Vagina (tissue), 2 donors: Measurements from ENCODE around the gene B3GALT2.
"Not testable (repeated sequence)": the region's sequence is repeated elsewhere in the genome, so short reads cannot be mapped to it uniquely, and the experiment has no call there.

ENCODE experiments used
- POLR2AphosphoS5 ChIP-seq, 2 donors: sonication (generic); formaldehyde crosslinking; IDR thresholded peaks; one replicate each; pipeline ENCODE4 v1.9.0; 2017; ENCODE audit warnings: antibody characterized with exemption in 2 of 2, mild to moderate bottlenecking in 2 of 2, low read depth in 1 of 2; ENCODE audit not compliant: insufficient read depth in 1 of 2
- TF ChIP-seq, protein P1 (sequence below), 3 experiments: fragments of 450-650 bp in 2 of 3; fragments of 200-600 bp in 1 of 3; sonication (generic) in 1 of 3; IDR thresholded peaks; one replicate each; pipeline ENCODE4 v1.5.1; 2017 to 2019; ENCODE audit warnings: antibody characterized with exemption in 3 of 3, mild to moderate bottlenecking in 2 of 3, moderate library complexity in 2 of 3

DNA sequence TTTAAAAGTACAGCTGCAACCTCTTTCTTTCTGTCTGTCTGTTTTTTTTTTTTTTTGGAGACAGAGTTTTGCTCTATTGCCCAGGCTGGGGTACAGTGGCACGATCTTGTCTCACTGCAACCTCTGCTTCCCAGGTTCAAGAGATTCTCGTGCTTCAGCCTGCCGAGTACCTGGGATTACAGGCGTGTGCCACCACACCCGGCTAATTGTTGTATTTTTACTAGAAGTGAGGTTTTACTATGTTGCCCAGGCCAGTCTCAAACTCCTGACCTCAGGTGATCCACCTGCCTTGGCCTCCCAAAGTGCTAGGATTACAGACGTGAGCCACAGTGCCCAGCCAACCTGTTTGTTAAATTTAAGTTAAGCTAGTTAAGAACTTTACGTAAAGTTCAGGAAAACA is 2.5 kb upstream of the B3GALT2 start:
- TF ChIP-seq POLR2AphosphoS5 (IDR thresholded peaks at IDR 0.05; ENCODE audit: insufficient read depth in 1 of 2, low read depth in 1 of 2) = not testable (repeated sequence)
- TF ChIP-seq, protein P1, sequence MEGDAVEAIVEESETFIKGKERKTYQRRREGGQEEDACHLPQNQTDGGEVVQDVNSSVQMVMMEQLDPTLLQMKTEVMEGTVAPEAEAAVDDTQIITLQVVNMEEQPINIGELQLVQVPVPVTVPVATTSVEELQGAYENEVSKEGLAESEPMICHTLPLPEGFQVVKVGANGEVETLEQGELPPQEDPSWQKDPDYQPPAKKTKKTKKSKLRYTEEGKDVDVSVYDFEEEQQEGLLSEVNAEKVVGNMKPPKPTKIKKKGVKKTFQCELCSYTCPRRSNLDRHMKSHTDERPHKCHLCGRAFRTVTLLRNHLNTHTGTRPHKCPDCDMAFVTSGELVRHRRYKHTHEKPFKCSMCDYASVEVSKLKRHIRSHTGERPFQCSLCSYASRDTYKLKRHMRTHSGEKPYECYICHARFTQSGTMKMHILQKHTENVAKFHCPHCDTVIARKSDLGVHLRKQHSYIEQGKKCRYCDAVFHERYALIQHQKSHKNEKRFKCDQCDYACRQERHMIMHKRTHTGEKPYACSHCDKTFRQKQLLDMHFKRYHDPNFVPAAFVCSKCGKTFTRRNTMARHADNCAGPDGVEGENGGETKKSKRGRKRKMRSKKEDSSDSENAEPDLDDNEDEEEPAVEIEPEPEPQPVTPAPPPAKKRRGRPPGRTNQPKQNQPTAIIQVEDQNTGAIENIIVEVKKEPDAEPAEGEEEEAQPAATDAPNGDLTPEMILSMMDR (IDR thresholded peaks at IDR 0.05) = not testable (repeated sequence)
